Stimulated activated CD8-positive, alpha-beta memory T cell treated with anti-CD3 and anti-CD28 coated beads, Interleukin-12 subunit alpha, Interleukin-12 subunit beta, amount 100 ng/mL, for 24 hours (primary cell): ENCODE results near the gene DPPA2.

Experiments used
- DNase-seq: peaks from one replicate; pipeline ENCODE4 v3.0.0-alpha.2; 2020; ENCODE audit errors: extremely low read depth

DPPA2 gene

DNA sequence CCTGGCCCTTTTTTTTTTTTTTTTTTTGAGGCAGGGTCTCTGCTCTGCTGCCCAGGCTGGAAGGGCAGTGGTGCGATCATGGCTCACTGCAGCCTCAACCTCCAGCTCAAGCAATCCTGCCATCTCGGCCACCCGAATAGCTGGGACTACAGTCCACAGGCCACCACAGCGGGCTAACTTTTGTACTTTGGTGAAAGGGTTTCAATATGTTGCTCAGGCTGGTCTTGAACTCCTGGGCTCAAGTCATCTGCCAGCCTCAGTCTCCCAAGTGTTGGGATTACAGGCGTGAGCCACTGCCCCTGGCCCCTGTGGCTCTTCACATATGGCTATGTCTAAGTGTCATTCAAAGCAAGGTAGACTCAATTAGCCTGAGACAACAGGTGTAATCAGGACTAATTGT, 8.8 kb upstream of the DPPA2 start:
- no peak for DNase-seq

- no peak for DNase-seq
Observed at GRCh38 chr3:109313061-109313460, 3.3 kb downstream of the DPPA2 start.

- no peak for DNase-seq
Observed at GRCh38 chr3:109297496-109297895, 18.8 kb downstream of the DPPA2 start.

DNA sequence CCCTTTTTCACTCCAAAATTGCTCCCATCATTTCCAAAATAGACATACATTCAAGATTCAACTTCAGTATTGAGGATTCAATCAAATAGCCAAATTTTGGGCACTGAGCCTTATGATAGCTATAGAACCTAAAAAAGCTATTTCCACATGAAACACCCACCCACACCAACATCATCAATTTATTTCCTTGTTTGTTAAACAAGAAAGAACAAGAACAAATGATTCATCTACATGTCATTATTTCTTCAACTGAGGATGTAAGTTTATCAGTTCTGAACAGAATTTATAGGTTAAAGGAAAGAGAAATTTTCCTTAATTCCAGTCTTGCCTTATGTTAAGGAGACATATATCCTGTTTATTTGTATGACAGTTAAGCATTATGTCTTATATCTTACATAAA, 32.2 kb downstream of the DPPA2 start:
- no peak for DNase-seq

DNA sequence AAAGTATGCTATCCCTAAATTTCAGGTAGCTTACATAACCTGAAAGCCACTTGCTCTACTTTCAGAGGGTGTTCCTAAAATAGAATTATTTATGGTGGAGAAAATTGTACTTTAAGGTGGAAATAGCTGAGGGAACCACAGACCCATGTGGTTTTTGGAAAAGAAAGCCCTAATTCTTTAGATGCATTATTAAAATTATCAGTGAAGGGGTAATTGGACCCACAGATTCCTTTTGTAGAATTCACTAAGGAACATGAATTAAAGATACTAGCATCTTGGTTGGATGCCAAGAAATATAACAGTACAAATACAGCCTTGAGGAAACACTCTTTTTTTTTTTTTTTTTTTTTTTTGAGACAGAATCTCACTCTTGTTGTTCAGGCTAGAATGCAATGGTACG, 37.8 kb downstream of the DPPA2 start:
- no peak for DNase-seq

DNA sequence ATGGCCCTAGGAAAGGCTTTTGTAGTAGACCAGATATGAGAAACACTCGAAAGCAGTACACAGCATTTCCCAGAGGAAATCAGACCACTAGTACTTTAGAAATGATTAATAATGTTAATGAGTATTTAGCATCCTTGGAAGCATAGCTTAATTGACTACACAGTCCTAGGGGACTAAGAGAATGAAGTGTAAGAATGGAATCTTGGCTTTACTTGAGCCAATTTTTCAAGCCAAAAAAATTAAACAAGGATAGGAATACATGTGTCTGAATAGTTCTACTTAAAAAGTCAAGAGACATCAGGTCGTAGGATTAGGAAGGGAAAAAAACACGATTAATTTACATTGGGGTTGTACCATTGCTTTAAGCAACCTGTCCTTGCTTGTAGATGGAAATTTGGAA, 38.2 kb downstream of the DPPA2 start:
- no peak for DNase-seq

DNA sequence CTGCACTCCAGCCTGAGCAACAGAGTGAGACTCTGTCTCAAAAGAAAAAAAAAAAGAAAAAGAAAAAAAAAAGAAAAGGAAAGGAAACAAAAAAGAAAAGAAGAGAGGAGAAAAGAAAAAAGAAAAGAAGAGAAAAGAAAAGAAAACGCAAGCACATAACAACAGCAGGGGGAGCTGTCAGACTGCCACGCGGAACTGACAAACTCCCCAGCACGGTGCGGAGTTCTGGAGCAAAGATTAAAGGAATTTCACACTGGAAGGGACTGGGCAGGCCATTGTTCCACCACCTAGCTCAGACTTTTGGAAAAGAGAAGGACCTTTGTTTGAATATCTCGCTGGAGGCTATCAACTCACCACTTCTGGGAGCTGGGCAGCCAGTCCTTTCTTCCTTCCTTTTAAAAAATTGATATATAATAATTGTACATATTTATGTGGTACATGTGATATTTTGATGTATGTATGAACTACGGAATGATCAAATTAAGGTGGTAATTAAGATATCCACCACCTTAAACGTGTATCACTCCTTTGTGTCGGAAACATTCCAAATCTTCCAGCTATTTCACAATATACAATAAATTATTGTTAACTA, 40.5 kb downstream of the DPPA2 start:
- no peak for DNase-seq

DNA sequence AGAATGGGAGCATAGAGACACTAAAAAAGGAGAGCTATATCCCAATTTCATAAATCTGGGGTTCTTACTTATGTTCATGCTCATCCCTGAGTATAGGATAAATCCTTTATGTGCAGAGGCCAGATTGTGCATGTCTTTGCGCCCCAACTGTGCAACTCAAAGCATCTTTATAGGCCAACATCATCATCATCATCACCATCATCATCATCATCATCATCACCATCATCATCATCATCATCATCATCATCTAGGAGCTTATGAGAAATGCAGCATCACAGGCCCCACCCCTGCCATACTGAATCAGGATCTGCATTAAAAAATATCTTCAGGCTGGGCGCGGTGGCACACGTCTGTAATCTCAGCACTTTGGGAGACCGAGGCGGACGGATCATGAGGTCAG, 45.5 kb downstream of the DPPA2 start:
- no peak for DNase-seq

- no peak for DNase-seq
Observed at GRCh38 chr3:109269577-109270275, 46.6 kb downstream of the DPPA2 start.

DNA sequence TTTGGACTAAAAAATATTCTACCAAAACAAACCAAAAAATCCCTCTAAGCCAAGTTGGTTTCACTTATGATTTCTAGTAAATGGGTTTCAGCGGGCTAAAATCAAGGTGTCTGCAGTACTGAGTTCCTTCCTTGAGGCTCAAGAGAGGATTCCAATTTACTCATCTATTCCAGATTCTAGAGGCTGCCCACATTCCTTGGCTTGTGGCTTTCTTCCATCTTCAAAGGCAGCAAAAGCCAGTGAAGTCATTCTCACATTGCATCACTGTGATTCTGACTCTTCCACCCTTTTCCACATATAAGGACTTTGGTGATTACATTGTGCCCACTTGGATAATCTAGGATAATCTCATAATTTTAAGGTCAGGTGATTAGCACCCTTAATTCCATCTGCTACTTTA, 48.1 kb downstream of the DPPA2 start:
- no peak for DNase-seq

DNA sequence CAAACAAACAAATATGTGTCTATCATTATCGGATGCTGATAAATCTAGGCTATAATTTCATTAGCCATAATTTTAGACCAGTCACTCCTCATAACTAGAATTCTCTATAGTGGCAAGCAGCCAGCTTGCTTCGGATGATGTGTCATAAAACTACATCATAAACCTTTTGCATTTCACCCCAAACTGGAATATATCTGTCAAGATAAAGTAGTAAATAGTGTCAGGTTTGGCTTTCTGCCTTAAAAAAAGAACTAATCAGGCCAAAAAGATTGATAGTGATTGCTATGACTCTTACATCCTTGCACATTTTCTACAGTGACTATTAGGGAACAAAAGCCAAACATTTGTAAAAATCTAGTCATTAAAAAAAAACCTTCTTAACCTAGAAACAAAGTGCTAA, 51.0 kb downstream of the DPPA2 start:
- DNase-seq: no peak

GRCh38 chr3:109257269-109257668, 59.0 kb downstream of the DPPA2 start:
- no peak for DNase-seq

- no peak for DNase-seq
Observed at GRCh38 chr3:109254770-109255169, 61.5 kb downstream of the DPPA2 start.

- no peak for DNase-seq
Observed at GRCh38 chr3:109252641-109253040, 63.7 kb downstream of the DPPA2 start.
